ENCODE data around the gene PPFIA1.
A peak's percentile ranks its signal among the peaks of the same experiment; 100 is the strongest.
"Not testable (repeated sequence)": the region's sequence is repeated elsewhere in the genome, so short reads cannot be mapped to it uniquely, and the experiment has no call there.

PPFIA1 gene

GRCh38 chr11:70323806-70324205 is 53.3 kb downstream of the PPFIA1 start:
- DNase-seq (no peak), ATAC-seq (no peak)
- Mint-ChIP-seq H3K27me3 (no peaks in the 10 kb centered on the region), H3K4me3 (no peak overlapping the region), H3K4me1 (peaks cover 11% of the 10 kb centered on the region), H3K27ac (no peak overlapping the region), H3K9me3 (no peaks in the 10 kb centered on the region)

- ATAC-seq: no peak
- Mint-ChIP-seq H3K9me3 (no peaks in the 10 kb centered on the region), H3K27me3 (no peaks in the 10 kb centered on the region), H3K4me3 (no peak overlapping the region), H3K4me1 (peaks cover 11% of the 10 kb centered on the region), H3K27ac (no peak overlapping the region)
- no peak for DNase-seq
Measured at GRCh38 chr11:70324376-70325115, 54.1 kb downstream of the PPFIA1 start.

- Mint-ChIP-seq H3K9me3 (no peaks in the 10 kb centered on the region), H3K27ac (no peak overlapping the region), H3K4me3 (no peak overlapping the region), H3K4me1 (peaks cover 11% of the 10 kb centered on the region), H3K27me3 (no peaks in the 10 kb centered on the region)
- ATAC-seq (no peak), DNase-seq (no peak)
Measured at GRCh38 chr11:70325824-70326223, 55.3 kb downstream of the PPFIA1 start.

- no peak overlapping the region for H3K4me3 Mint-ChIP-seq
- DNase-seq: no peak
Measured at GRCh38 chr11:70326365-70326811, 55.9 kb downstream of the PPFIA1 start.

GRCh38 chr11:70326833-70327232 is 56.3 kb downstream of the PPFIA1 start:
- no peak overlapping the region for H3K4me3 Mint-ChIP-seq

More at GRCh38 chr11:70326365-70326811, 55.9 kb downstream of the PPFIA1 start:
- H3K27ac Mint-ChIP-seq: no peak overlapping the region
- ATAC-seq: no peak
- H3K27me3 Mint-ChIP-seq: no peaks in the 10 kb centered on the region
- H3K4me1 Mint-ChIP-seq: peaks cover 11% of the 10 kb centered on the region
- H3K9me3 Mint-ChIP-seq: no peaks in the 10 kb centered on the region

GRCh38 chr11:70327717-70328116 is 57.2 kb downstream of the PPFIA1 start:
- H3K9me3 Mint-ChIP-seq: no peaks in the 10 kb centered on the region
- no peak for ATAC-seq
- no peaks in the 10 kb centered on the region for H3K27me3 Mint-ChIP-seq
- DNase-seq: no peak
- H3K4me1 Mint-ChIP-seq: peaks cover 11% of the 10 kb centered on the region
- no peak overlapping the region for H3K27ac Mint-ChIP-seq
- no peak overlapping the region for H3K4me3 Mint-ChIP-seq

More at GRCh38 chr11:70326833-70327232, 56.3 kb downstream of the PPFIA1 start:
- ATAC-seq: no peak
- H3K9me3 Mint-ChIP-seq: no peaks in the 10 kb centered on the region
- peak overlapping the region; percentile 27 to 37 for H3K27ac Mint-ChIP-seq
- no peak for DNase-seq
- no peaks in the 10 kb centered on the region for H3K27me3 Mint-ChIP-seq
- peaks cover 11% of the 10 kb centered on the region for H3K4me1 Mint-ChIP-seq

- peaks cover 10% of the 10 kb centered on the region for H3K4me1 Mint-ChIP-seq
- H3K4me3 Mint-ChIP-seq: no peak overlapping the region
- H3K27me3 Mint-ChIP-seq: no peaks in the 10 kb centered on the region
- no peak overlapping the region for H3K27ac Mint-ChIP-seq
- DNase-seq (no peak), ATAC-seq (no peak)
- no peaks in the 10 kb centered on the region for H3K9me3 Mint-ChIP-seq
Measured at GRCh38 chr11:70328556-70328955, 58.1 kb downstream of the PPFIA1 start.

- not testable (repeated sequence) for H3K27ac Mint-ChIP-seq, H3K9me3 Mint-ChIP-seq, H3K27me3 Mint-ChIP-seq, DNase-seq, H3K4me1 Mint-ChIP-seq, H3K4me3 Mint-ChIP-seq, ATAC-seq
Measured at GRCh38 chr11:70331320-70331843, 60.9 kb downstream of the PPFIA1 start.

- H3K27ac Mint-ChIP-seq: no peak overlapping the region
- ATAC-seq (no peak), DNase-seq (no peak)
- no peak overlapping the region for H3K4me3 Mint-ChIP-seq
- no peaks in the 10 kb centered on the region for H3K4me1 Mint-ChIP-seq
- no peaks in the 10 kb centered on the region for H3K9me3 Mint-ChIP-seq
- H3K27me3 Mint-ChIP-seq: no peaks in the 10 kb centered on the region
Measured at GRCh38 chr11:70331901-70332300, 61.4 kb downstream of the PPFIA1 start.

- DNase-seq (no peak), ATAC-seq (no peak)
- Mint-ChIP-seq H3K27ac (no peak overlapping the region), H3K9me3 (no peaks in the 10 kb centered on the region), H3K27me3 (no peaks in the 10 kb centered on the region), H3K4me1 (no peaks in the 10 kb centered on the region), H3K4me3 (no peak overlapping the region)
Measured at GRCh38 chr11:70332567-70332966, 62.1 kb downstream of the PPFIA1 start.

GRCh38 chr11:70333261-70333660 is 62.8 kb downstream of the PPFIA1 start:
- Mint-ChIP-seq H3K27me3 (no peaks in the 10 kb centered on the region), H3K4me1 (no peaks in the 10 kb centered on the region), H3K4me3 (no peak overlapping the region), H3K9me3 (no peaks in the 10 kb centered on the region), H3K27ac (peak overlapping the region in 1 of 2 donors; percentile 3)
- no peak for ATAC-seq
- no peak for DNase-seq

GRCh38 chr11:70334351-70334995 is 64.0 kb downstream of the PPFIA1 start:
- no peaks in the 10 kb centered on the region for H3K27me3 Mint-ChIP-seq
- no peak for ATAC-seq
- H3K27ac Mint-ChIP-seq: no peak overlapping the region
- H3K9me3 Mint-ChIP-seq: no peaks in the 10 kb centered on the region
- no peaks in the 10 kb centered on the region for H3K4me1 Mint-ChIP-seq
- no peak for DNase-seq
- H3K4me3 Mint-ChIP-seq: no peak overlapping the region

GRCh38 chr11:70335511-70335910 is 65.0 kb downstream of the PPFIA1 start:
- no peaks in the 10 kb centered on the region for H3K4me1 Mint-ChIP-seq
- no peak for ATAC-seq
- H3K27ac Mint-ChIP-seq: no peak overlapping the region
- H3K27me3 Mint-ChIP-seq: no peaks in the 10 kb centered on the region
- no peaks in the 10 kb centered on the region for H3K9me3 Mint-ChIP-seq
- no peak for DNase-seq
- H3K4me3 Mint-ChIP-seq: no peak overlapping the region

GRCh38 chr11:70338594-70338993 is 68.1 kb downstream of the PPFIA1 start:
- Mint-ChIP-seq H3K27me3 (no peaks in the 10 kb centered on the region), H3K9me3 (no peaks in the 10 kb centered on the region), H3K4me1 (no peaks in the 10 kb centered on the region), H3K27ac (peak overlapping the region; percentile 42 to 68), H3K4me3 (no peak overlapping the region)
- no peak for DNase-seq
- ATAC-seq: no peak

GRCh38 chr11:70339066-70339465 is 68.6 kb downstream of the PPFIA1 start:
- Mint-ChIP-seq H3K4me3 (no peak overlapping the region), H3K9me3 (no peaks in the 10 kb centered on the region), H3K27ac (no peak overlapping the region), H3K27me3 (no peaks in the 10 kb centered on the region), H3K4me1 (no peaks in the 10 kb centered on the region)
- DNase-seq (no peak), ATAC-seq (no peak)

GRCh38 chr11:70341881-70342429 is 71.5 kb downstream of the PPFIA1 start:
- ATAC-seq: no peak
- Mint-ChIP-seq H3K27ac (peak overlapping the region in 1 of 2 donors; percentile 30), H3K27me3 (no peaks in the 10 kb centered on the region), H3K4me1 (no peaks in the 10 kb centered on the region), H3K4me3 (no peak overlapping the region), H3K9me3 (no peaks in the 10 kb centered on the region)
- DNase-seq: no peak

Data from stimulated activated naive CD8-positive, alpha-beta T cell treated with anti-CD3 and anti-CD28 coated beads, Interleukin-15, amount 100 ng/mL, for 72 hours (primary cell).